ENCODE results near the gene LEMD3.

Gene LEMD3

GRCh38 chr12:65170209-65170881, 962 bp downstream of the LEMD3 start:
- peak overlapping the region; percentile 77 for H2AFZ ChIP-seq (ENCODE audit: low read length, unreplicated experiment)
- H3K27ac ChIP-seq (ENCODE audit: low read depth, low read length), result peak overlapping the region; percentile 74
- H3K27me3 ChIP-seq (ENCODE audit: insufficient read depth, low read length), result no peaks in the 10 kb centered on the region
- H3K79me2 ChIP-seq (ENCODE audit: control insufficient read depth, insufficient read depth, low read length, unreplicated experiment), result peaks cover 64% of the 10 kb centered on the region
- H3K4me3 ChIP-seq (ENCODE audit: low read depth, low read length), result peak overlapping the region; percentile 89
- H3K36me3 ChIP-seq (ENCODE audit: insufficient read depth, low read length), result peaks cover 6% of the 10 kb centered on the region; the same call in 1 of the 2 replicates
- H3K4me1 ChIP-seq (ENCODE audit: control insufficient read depth, insufficient read depth, low read length, unreplicated experiment), result peaks cover 7% of the 10 kb centered on the region

- Histone ChIP-seq H3K27me3 (ENCODE audit: insufficient read depth, low read length) (no peaks in the 10 kb centered on the region), H3K4me1 (ENCODE audit: control insufficient read depth, insufficient read depth, low read length, unreplicated experiment) (peaks cover 7% of the 10 kb centered on the region), H3K4me3 (ENCODE audit: low read depth, low read length) (peak overlapping the region; percentile 89), H3K79me2 (ENCODE audit: control insufficient read depth, insufficient read depth, low read length, unreplicated experiment) (peaks cover 71% of the 10 kb centered on the region), H3K36me3 (ENCODE audit: insufficient read depth, low read length) (peaks cover 12% of the 10 kb centered on the region; the same call in 1 of the 2 replicates), H3K27ac (ENCODE audit: low read depth, low read length) (no peak overlapping the region), H2AFZ (ENCODE audit: low read length, unreplicated experiment) (no peak overlapping the region)
Observed at GRCh38 chr12:65171073-65171472, 1.7 kb downstream of the LEMD3 start.

- peak overlapping the region; percentile 89 for H3K4me3 ChIP-seq (ENCODE audit: low read depth, low read length)
Observed at GRCh38 chr12:65171870-65172269, 2.5 kb downstream of the LEMD3 start.

GRCh38 chr12:65175385-65175784, 6.0 kb downstream of the LEMD3 start:
- Histone ChIP-seq H3K27me3 (ENCODE audit: insufficient read depth, low read length) (no peaks in the 10 kb centered on the region), H2AFZ (ENCODE audit: low read length, unreplicated experiment) (no peak overlapping the region), H3K79me2 (ENCODE audit: control insufficient read depth, insufficient read depth, low read length, unreplicated experiment) (peaks cover 74% of the 10 kb centered on the region), H3K36me3 (ENCODE audit: insufficient read depth, low read length) (peaks cover 12% of the 10 kb centered on the region; the same call in 1 of the 2 replicates), H3K27ac (ENCODE audit: low read depth, low read length) (no peak overlapping the region), H3K4me1 (ENCODE audit: control insufficient read depth, insufficient read depth, low read length, unreplicated experiment) (peaks cover 7% of the 10 kb centered on the region), H3K4me3 (ENCODE audit: low read depth, low read length) (no peak overlapping the region)

More at GRCh38 chr12:65171870-65172269, 2.5 kb downstream of the LEMD3 start:
- no peak overlapping the region for H2AFZ ChIP-seq (ENCODE audit: low read length, unreplicated experiment)
- peaks cover 79% of the 10 kb centered on the region for H3K79me2 ChIP-seq (ENCODE audit: control insufficient read depth, insufficient read depth, low read length, unreplicated experiment)
- no peak overlapping the region for H3K27ac ChIP-seq (ENCODE audit: low read depth, low read length)
- peaks cover 7% of the 10 kb centered on the region for H3K4me1 ChIP-seq (ENCODE audit: control insufficient read depth, insufficient read depth, low read length, unreplicated experiment)
- H3K36me3 ChIP-seq (ENCODE audit: insufficient read depth, low read length), result peaks cover 12% of the 10 kb centered on the region; the same call in 1 of the 2 replicates
- no peaks in the 10 kb centered on the region for H3K27me3 ChIP-seq (ENCODE audit: insufficient read depth, low read length)

GRCh38 chr12:65182012-65182739, 12.8 kb downstream of the LEMD3 start:
- no peak overlapping the region for H2AFZ ChIP-seq (ENCODE audit: low read length, unreplicated experiment)
- H3K27ac ChIP-seq (ENCODE audit: low read depth, low read length), result no peak overlapping the region
- no peaks in the 10 kb centered on the region for H3K27me3 ChIP-seq (ENCODE audit: insufficient read depth, low read length)
- H3K4me1 ChIP-seq (ENCODE audit: control insufficient read depth, insufficient read depth, low read length, unreplicated experiment), result no peaks in the 10 kb centered on the region
- peaks cover 53% of the 10 kb centered on the region for H3K79me2 ChIP-seq (ENCODE audit: control insufficient read depth, insufficient read depth, low read length, unreplicated experiment)
- H3K4me3 ChIP-seq (ENCODE audit: low read depth, low read length), result no peak overlapping the region
- no peaks in the 10 kb centered on the region for H3K36me3 ChIP-seq (ENCODE audit: insufficient read depth, low read length)

- Histone ChIP-seq H3K36me3 (ENCODE audit: insufficient read depth, low read length) (no peaks in the 10 kb centered on the region), H3K4me1 (ENCODE audit: control insufficient read depth, insufficient read depth, low read length, unreplicated experiment) (no peaks in the 10 kb centered on the region), H3K27ac (ENCODE audit: low read depth, low read length) (no peak overlapping the region), H3K4me3 (ENCODE audit: low read depth, low read length) (no peak overlapping the region), H3K79me2 (ENCODE audit: control insufficient read depth, insufficient read depth, low read length, unreplicated experiment) (peaks cover 51% of the 10 kb centered on the region), H2AFZ (ENCODE audit: low read length, unreplicated experiment) (no peak overlapping the region), H3K27me3 (ENCODE audit: insufficient read depth, low read length) (no peaks in the 10 kb centered on the region)
Observed at GRCh38 chr12:65184176-65184857, 14.9 kb downstream of the LEMD3 start.

- H3K4me1 ChIP-seq (ENCODE audit: control insufficient read depth, insufficient read depth, low read length, unreplicated experiment), result no peaks in the 10 kb centered on the region
- peaks cover 51% of the 10 kb centered on the region for H3K79me2 ChIP-seq (ENCODE audit: control insufficient read depth, insufficient read depth, low read length, unreplicated experiment)
- no peaks in the 10 kb centered on the region for H3K36me3 ChIP-seq (ENCODE audit: insufficient read depth, low read length)
- H3K4me3 ChIP-seq (ENCODE audit: low read depth, low read length), result no peak overlapping the region
- H3K27ac ChIP-seq (ENCODE audit: low read depth, low read length), result no peak overlapping the region
- H3K27me3 ChIP-seq (ENCODE audit: insufficient read depth, low read length), result no peaks in the 10 kb centered on the region
- no peak overlapping the region for H2AFZ ChIP-seq (ENCODE audit: low read length, unreplicated experiment)
Observed at GRCh38 chr12:65184858-65185229, 15.5 kb downstream of the LEMD3 start.

GRCh38 chr12:65187665-65188064, 18.3 kb downstream of the LEMD3 start:
- Histone ChIP-seq H3K27ac (ENCODE audit: low read depth, low read length) (no peak overlapping the region), H3K4me3 (ENCODE audit: low read depth, low read length) (no peak overlapping the region), H3K36me3 (ENCODE audit: insufficient read depth, low read length) (no peaks in the 10 kb centered on the region), H2AFZ (ENCODE audit: low read length, unreplicated experiment) (no peak overlapping the region), H3K79me2 (ENCODE audit: control insufficient read depth, insufficient read depth, low read length, unreplicated experiment) (peaks cover 55% of the 10 kb centered on the region), H3K4me1 (ENCODE audit: control insufficient read depth, insufficient read depth, low read length, unreplicated experiment) (no peaks in the 10 kb centered on the region), H3K27me3 (ENCODE audit: insufficient read depth, low read length) (no peaks in the 10 kb centered on the region)

GRCh38 chr12:65188179-65188701, 18.9 kb downstream of the LEMD3 start:
- Histone ChIP-seq H3K4me1 (ENCODE audit: control insufficient read depth, insufficient read depth, low read length, unreplicated experiment) (no peaks in the 10 kb centered on the region), H3K27ac (ENCODE audit: low read depth, low read length) (no peak overlapping the region), H3K4me3 (ENCODE audit: low read depth, low read length) (no peak overlapping the region), H3K36me3 (ENCODE audit: insufficient read depth, low read length) (peaks cover 3% of the 10 kb centered on the region; the same call in 1 of the 2 replicates), H3K27me3 (ENCODE audit: insufficient read depth, low read length) (no peaks in the 10 kb centered on the region), H2AFZ (ENCODE audit: low read length, unreplicated experiment) (no peak overlapping the region), H3K79me2 (ENCODE audit: control insufficient read depth, insufficient read depth, low read length, unreplicated experiment) (peaks cover 57% of the 10 kb centered on the region)

- H2AFZ ChIP-seq (ENCODE audit: low read length, unreplicated experiment), result no peak overlapping the region
- H3K27me3 ChIP-seq (ENCODE audit: insufficient read depth, low read length), result no peaks in the 10 kb centered on the region
- no peaks in the 10 kb centered on the region for H3K4me1 ChIP-seq (ENCODE audit: control insufficient read depth, insufficient read depth, low read length, unreplicated experiment)
- peaks cover 8% of the 10 kb centered on the region for H3K36me3 ChIP-seq (ENCODE audit: insufficient read depth, low read length)
- no peak overlapping the region for H3K27ac ChIP-seq (ENCODE audit: low read depth, low read length)
- no peak overlapping the region for H3K4me3 ChIP-seq (ENCODE audit: low read depth, low read length)
- peaks cover 59% of the 10 kb centered on the region for H3K79me2 ChIP-seq (ENCODE audit: control insufficient read depth, insufficient read depth, low read length, unreplicated experiment)
Observed at GRCh38 chr12:65189028-65189718, 19.8 kb downstream of the LEMD3 start.

Measured in ACC112 (cell line).